A673 (cell line): ENCODE measurements around the gene MAGEA2B.
"Not testable (repeated sequence)": the region's sequence is repeated elsewhere in the genome, so short reads cannot be mapped to it uniquely, and the experiment has no call there.

Experiments
- EZH2 ChIP-seq: fragments of 200-600 bp; sonication (generic); IDR thresholded peaks from 2 replicates; pipeline ENCODE4 v1.6.1; 2017; ENCODE audit warnings: borderline replicate concordance, low read depth, mild to moderate bottlenecking, mixed read lengths, antibody characterized with exemption, low read length; ENCODE audit not compliant: poor library complexity, severe bottlenecking
- TF ChIP-seq, protein P1 (sequence below): fragments of 300-800, 200-600 bp; sonication (generic); conservative IDR thresholded peaks from 2 replicates; pipeline ENCODE4 v1.5.1; 2017; ENCODE audit warnings: low read depth, mild to moderate bottlenecking, antibody characterized with exemption, low read length, moderate library complexity, mixed read lengths

DNA sequence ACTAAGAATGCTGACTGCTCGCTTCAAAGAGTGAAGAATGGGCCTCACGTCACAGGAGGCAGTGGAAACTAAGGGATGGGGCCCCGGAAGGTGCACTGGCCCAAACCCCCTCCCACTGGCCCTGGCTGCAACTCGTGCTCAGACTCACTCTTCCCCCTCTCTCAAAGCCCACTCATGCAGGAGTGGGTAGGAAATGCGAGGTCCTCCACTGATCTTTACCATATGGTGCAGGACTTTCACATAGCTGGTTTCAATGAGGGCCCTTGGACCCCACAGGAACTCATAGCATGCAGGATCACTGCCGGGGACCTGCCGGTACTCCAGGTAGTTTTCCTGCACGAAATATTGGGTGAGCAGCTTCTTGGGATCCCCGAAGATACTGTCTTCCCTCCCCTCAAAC lies 52.1 kb downstream of the MAGEA2B start:
- TF ChIP-seq, protein P1, sequence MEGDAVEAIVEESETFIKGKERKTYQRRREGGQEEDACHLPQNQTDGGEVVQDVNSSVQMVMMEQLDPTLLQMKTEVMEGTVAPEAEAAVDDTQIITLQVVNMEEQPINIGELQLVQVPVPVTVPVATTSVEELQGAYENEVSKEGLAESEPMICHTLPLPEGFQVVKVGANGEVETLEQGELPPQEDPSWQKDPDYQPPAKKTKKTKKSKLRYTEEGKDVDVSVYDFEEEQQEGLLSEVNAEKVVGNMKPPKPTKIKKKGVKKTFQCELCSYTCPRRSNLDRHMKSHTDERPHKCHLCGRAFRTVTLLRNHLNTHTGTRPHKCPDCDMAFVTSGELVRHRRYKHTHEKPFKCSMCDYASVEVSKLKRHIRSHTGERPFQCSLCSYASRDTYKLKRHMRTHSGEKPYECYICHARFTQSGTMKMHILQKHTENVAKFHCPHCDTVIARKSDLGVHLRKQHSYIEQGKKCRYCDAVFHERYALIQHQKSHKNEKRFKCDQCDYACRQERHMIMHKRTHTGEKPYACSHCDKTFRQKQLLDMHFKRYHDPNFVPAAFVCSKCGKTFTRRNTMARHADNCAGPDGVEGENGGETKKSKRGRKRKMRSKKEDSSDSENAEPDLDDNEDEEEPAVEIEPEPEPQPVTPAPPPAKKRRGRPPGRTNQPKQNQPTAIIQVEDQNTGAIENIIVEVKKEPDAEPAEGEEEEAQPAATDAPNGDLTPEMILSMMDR: not testable (repeated sequence)
- TF ChIP-seq EZH2: not testable (repeated sequence)
